ENCODE data around the gene GSTM4. TPM values are rescaled to one million over a fixed set of nuclear protein-coding genes. Genes with fewer than 3 reads are reported as not detected.

Gene GSTM4
- total and polyA plus RNA-seq, 2 donors (not counting 1 experiment from before 2014, with no cell fraction given): 28.6 to 56.5 TPM

Other genes with a start within 250 kb of the GSTM4 start
- 58.3 and 62.9 TPM in 2 replicates for gene PSMA5, start 229.7 kb upstream of the GSTM4 start, total RNA-seq
- 24.1 and 26.3 TPM in 2 replicates for gene PSMA5, start 229.7 kb upstream of the GSTM4 start, polyA plus RNA-seq
- not detected in 2 replicates for gene SYPL2, start 189.6 kb upstream of the GSTM4 start, total RNA-seq
- not detected in 2 replicates for gene SYPL2, start 189.6 kb upstream of the GSTM4 start, polyA plus RNA-seq
- gene ATXN7L2, start 172.2 kb upstream of the GSTM4 start, total RNA-seq: 10.1 and 10.9 TPM in 2 replicates
- 11.9 and 12.4 TPM in 2 replicates for gene ATXN7L2, start 172.2 kb upstream of the GSTM4 start, polyA plus RNA-seq
- 28.0 and 29.0 TPM in 2 replicates for gene CYB561D1, start 162.0 kb upstream of the GSTM4 start, total RNA-seq
- 10.9 and 16.1 TPM in 2 replicates for gene CYB561D1, start 162.0 kb upstream of the GSTM4 start, polyA plus RNA-seq
- 2.4 and 2.6 TPM in 2 replicates for gene AMIGO1, start 146.4 kb upstream of the GSTM4 start, total RNA-seq
- gene AMIGO1, start 146.4 kb upstream of the GSTM4 start, polyA plus RNA-seq: 0.19 and 0.20 TPM in 2 replicates
- not detected in 2 replicates for gene GPR61, start 116.2 kb upstream of the GSTM4 start, total RNA-seq
- gene GPR61, start 116.2 kb upstream of the GSTM4 start, polyA plus RNA-seq: not detected in 2 replicates
- 8.5 and 8.8 TPM in 2 replicates for gene GNAI3, start 107.5 kb upstream of the GSTM4 start, total RNA-seq
- 1.6 and 3.4 TPM in 2 replicates for gene GNAI3, start 107.5 kb upstream of the GSTM4 start, polyA plus RNA-seq
- not detected in 2 replicates for gene GNAT2, start 36.5 kb upstream of the GSTM4 start, total RNA-seq
- gene GNAT2, start 36.5 kb upstream of the GSTM4 start, polyA plus RNA-seq: not detected in 2 replicates
- gene AMPD2, start 36.3 kb upstream of the GSTM4 start, total RNA-seq: 104 and 105 TPM in 2 replicates
- gene AMPD2, start 36.3 kb upstream of the GSTM4 start, polyA plus RNA-seq: 121 and 147 TPM in 2 replicates
- 42.9 and 43.3 TPM in 2 replicates for gene GSTM2, start 12.0 kb downstream of the GSTM4 start, total RNA-seq
- 73.0 and 94.4 TPM in 2 replicates for gene GSTM2, start 12.0 kb downstream of the GSTM4 start, polyA plus RNA-seq
- gene GSTM1, start 31.7 kb downstream of the GSTM4 start, total RNA-seq: 28.8 and 30.5 TPM in 2 replicates
- 10.7 and 40.0 TPM in 2 replicates for gene GSTM1, start 31.7 kb downstream of the GSTM4 start, polyA plus RNA-seq
- gene GSTM5, start 56.2 kb downstream of the GSTM4 start, total RNA-seq: 0.15 TPM in 1 of 2 replicates, not detected in the other
- 0.06 and 0.07 TPM in 2 replicates for gene GSTM5, start 56.2 kb downstream of the GSTM4 start, polyA plus RNA-seq
- 1.6 and 2.8 TPM in 2 replicates for gene GSTM3, start 84.9 kb downstream of the GSTM4 start, total RNA-seq
- 1.3 and 1.9 TPM in 2 replicates for gene GSTM3, start 84.9 kb downstream of the GSTM4 start, polyA plus RNA-seq
- gene EPS8L3, start 107.8 kb downstream of the GSTM4 start, total RNA-seq: not detected in 2 replicates
- not detected in 2 replicates for gene EPS8L3, start 107.8 kb downstream of the GSTM4 start, polyA plus RNA-seq

Data from B cell (primary cell).